Omental fat pad (tissue), 4 donors: ENCODE results near the gene PCDH12. TPM values are rescaled to one million over a fixed set of nuclear protein-coding genes. Genes with fewer than 3 reads are reported as not detected.

Source experiments
- ATAC-seq: fragments of 150-250 bp; one replicate; pipeline ENCODE4 v1.9.1; 2016; ENCODE audit warnings: mild to moderate bottlenecking, moderate library complexity; ENCODE audit not compliant: low FRiP score
- DNase-seq: peaks from one replicate; pipeline ENCODE4 v3.0.0-alpha.2; 2019; ENCODE audit warnings: low spot score
- CTCF ChIP-seq, 3 donors: fragments of 450-650 bp; IDR thresholded peaks; one replicate each; pipeline ENCODE4 v1.5.1; 2016 to 2017; ENCODE audit warnings: antibody characterized with exemption in 3 of 3, mild to moderate bottlenecking in 3 of 3, moderate library complexity in 2 of 3
- total RNA-seq, 4 donors: library from RNA; depleted of rRNA; stranded (reverse); fragments of >200 nt; gene quantifications; one replicate each; pipeline ENCODE4 v1.1.0, GENCODE V29; 2016

The PCDH12 gene
- total RNA-seq, 4 donors from 2014 or later, result 4.0 to 18.9 (median 6.7) TPM

- no peak for TF ChIP-seq CTCF (IDR thresholded peaks at IDR 0.05)
- DNase-seq (no peak), ATAC-seq (no peak)
These were observed 16.7 kb downstream of the PCDH12 start for GRCh38 chr5:141941307-141941706.

DNA sequence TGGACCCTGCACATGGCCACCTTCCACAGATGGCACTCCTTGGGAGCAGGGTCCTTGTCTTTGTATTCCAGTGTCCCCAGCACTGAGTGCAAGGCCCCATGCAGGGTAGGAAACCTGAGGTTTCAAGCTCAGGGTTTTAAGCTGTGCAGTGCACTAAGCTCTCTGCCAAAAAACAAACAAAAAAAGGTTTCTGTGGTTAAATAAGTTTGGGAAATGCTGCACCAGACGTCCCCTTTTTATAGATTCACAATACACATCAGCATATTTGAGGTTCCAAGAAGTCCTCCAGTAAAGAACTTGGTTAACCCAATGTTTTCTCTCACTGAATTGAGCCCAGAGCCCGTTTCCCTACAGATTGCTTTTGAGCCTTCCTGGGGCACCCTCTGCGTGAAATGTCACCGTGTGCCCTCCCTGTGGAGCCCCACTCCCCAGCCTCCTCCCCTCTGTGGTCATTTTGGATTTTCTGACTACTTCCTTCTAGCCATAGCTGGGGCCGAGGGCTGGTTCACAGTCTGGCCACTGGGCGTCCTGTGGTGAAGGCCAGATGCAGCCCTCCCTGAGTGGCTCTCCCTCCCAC, 17.2 kb downstream of the PCDH12 start:
- DNase-seq (no peak), ATAC-seq (no peak)
- no peak for TF ChIP-seq CTCF (IDR thresholded peaks at IDR 0.05)

- no peak for ATAC-seq
- TF ChIP-seq CTCF (IDR thresholded peaks at IDR 0.05), result no peak
- DNase-seq, result no peak
These were observed 22.5 kb downstream of the PCDH12 start for GRCh38 chr5:141935538-141935937.

- no peak for DNase-seq
- no peak for TF ChIP-seq CTCF (IDR thresholded peaks at IDR 0.05)
These were observed 23.7 kb downstream of the PCDH12 start for GRCh38 chr5:141934099-141934844.

GRCh38 chr5:141933151-141933550, 24.9 kb downstream of the PCDH12 start:
- no peak for ATAC-seq

More at GRCh38 chr5:141934099-141934844, 23.7 kb downstream of the PCDH12 start:
- ATAC-seq, result peak; percentile 42

GRCh38 chr5:141931694-141932093, 26.3 kb downstream of the PCDH12 start:
- TF ChIP-seq CTCF (IDR thresholded peaks at IDR 0.05), result no peak
- ATAC-seq (no peak), DNase-seq (no peak)

More at GRCh38 chr5:141933151-141933550, 24.9 kb downstream of the PCDH12 start:
- no peak for TF ChIP-seq CTCF (IDR thresholded peaks at IDR 0.05)
- no peak for DNase-seq
